ENCODE results near the gene PNMA1.

Gene PNMA1

GRCh38 chr14:73684627-73685026 lies 29.6 kb downstream of the PNMA1 start:
- DNase-seq = no peak

DNA sequence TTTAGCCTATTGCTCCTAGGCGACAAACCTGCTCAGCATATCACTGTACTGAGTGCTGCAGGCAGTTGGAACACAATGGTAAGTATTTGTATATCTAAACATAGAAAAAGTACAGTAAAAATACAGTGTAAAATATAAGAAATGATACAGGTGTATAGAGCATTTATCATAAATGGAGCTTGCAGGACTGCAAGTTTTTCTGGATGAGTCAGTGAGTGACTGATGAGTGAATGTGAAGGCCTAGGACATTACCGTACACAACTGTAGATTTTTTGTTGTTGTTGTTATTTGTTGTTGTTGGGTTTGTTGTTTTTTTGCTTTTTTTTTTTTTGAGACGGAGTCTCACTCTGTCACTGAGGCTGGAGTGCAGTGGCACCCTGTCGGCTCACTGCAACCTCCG lies 33.4 kb downstream of the PNMA1 start:
- DNase-seq = no peak

- DNase-seq = no peak
Observed at GRCh38 chr14:73678698-73679097, 35.5 kb downstream of the PNMA1 start.

DNA sequence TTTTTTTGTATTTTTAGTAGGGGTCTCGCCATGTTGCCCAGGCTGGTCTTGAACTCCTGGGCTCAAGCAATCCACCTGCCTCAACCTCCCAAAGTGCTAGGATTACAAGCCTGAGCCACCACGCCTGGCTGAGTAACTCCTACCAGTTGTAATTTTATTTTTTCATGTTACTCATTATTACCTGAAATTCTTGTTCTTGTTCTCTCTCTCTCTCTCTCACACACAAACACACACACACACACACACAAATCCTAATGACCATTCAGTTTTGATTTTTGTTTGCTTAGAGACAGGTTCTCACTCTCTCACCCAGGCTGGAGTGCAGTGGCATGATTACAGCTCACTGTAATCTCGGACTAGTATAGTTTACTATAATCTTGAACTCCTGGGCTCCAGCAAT lies 39.2 kb downstream of the PNMA1 start:
- DNase-seq = no peak

GRCh38 chr14:73667854-73668253 lies 46.3 kb downstream of the PNMA1 start:
- DNase-seq = no peak

GRCh38 chr14:73666583-73666982 lies 47.6 kb downstream of the PNMA1 start:
- DNase-seq = no peak

GRCh38 chr14:73665130-73665529 lies 49.1 kb downstream of the PNMA1 start:
- no peak for DNase-seq

GRCh38 chr14:73663548-73664212 lies 50.5 kb downstream of the PNMA1 start:
- no peak for DNase-seq

DNA sequence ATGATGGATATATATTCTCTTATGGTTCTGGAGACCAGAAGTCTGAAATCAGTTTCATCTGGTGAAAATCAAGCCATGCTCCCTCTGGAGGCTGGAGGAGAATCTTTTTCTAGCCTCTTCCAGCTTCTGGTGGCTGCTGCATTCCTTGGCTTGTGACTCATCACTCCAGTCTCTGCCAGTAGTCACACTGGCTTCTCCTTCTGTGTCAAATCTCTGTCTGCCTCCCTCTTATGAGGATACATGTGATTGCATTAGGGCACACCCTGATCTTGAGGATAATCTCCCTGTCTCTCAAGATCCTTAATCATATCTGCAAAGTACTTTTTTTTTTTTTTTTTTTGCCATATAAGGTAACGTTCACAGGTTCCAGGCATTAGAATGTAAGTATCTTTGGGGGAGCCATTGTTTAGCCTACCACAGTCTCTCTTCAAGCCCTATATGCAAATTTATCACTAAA lies 51.7 kb downstream of the PNMA1 start:
- peak in 1 of 58 donors; percentile 1 for DNase-seq

GRCh38 chr14:73661872-73662271 lies 52.3 kb downstream of the PNMA1 start:
- no peak for DNase-seq

Measured in anterior cingulate cortex (tissue), 58 donors.